GM12874 (cell line): Measurements from ENCODE around the gene PPP1R15A.

Experiments
- TF ChIP-seq, protein P1 (sequence below): IDR thresholded peaks from 2 replicates; pipeline ENCODE4 v1.5.1; 2011; ENCODE audit warnings: low read depth, mild to moderate bottlenecking, control low read depth, low read length, moderate library complexity; ENCODE audit not compliant: insufficient read depth

PPP1R15A gene

DNA sequence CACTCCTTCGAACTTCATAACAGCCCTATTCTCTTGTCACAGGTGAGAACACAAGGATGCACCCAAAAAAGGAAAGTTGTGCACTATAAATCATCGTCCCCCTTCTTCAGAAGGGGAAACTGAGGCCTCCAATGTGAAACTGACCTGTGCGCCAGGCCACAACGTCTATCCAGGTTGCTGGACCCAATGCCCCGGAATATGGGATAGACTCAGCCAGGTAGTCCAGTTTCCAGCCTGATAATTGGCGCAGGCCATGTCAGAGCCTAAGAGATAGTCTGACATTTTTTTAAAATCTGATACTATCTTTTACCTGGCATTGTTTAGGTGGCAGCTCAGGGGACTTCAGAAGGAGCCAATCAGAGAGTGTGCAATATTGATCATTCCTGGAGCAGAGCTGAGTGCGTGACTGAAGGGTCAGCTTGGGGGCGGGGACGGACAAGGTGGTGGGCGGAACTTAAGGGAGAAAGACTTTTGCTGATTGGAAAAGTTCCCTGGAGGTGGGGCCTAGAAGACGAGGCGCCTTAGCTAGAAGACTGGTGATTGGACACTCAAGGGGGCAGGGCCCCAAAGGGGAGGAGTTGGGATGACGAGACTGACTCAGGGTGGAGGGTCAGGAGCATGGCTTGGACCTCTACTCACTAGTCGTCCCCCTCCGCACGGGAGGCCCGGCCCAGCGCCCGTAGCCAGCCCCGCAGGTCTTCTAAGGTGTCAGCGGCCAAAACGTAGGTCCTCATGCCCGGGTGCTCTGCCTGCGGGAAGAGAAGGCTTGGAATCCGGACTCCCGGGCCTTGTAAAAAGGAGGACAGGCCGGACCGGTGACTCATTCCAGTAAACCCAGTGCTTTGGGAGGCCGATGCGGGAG, 12.3 kb upstream of the PPP1R15A start:
- TF ChIP-seq, protein P1, sequence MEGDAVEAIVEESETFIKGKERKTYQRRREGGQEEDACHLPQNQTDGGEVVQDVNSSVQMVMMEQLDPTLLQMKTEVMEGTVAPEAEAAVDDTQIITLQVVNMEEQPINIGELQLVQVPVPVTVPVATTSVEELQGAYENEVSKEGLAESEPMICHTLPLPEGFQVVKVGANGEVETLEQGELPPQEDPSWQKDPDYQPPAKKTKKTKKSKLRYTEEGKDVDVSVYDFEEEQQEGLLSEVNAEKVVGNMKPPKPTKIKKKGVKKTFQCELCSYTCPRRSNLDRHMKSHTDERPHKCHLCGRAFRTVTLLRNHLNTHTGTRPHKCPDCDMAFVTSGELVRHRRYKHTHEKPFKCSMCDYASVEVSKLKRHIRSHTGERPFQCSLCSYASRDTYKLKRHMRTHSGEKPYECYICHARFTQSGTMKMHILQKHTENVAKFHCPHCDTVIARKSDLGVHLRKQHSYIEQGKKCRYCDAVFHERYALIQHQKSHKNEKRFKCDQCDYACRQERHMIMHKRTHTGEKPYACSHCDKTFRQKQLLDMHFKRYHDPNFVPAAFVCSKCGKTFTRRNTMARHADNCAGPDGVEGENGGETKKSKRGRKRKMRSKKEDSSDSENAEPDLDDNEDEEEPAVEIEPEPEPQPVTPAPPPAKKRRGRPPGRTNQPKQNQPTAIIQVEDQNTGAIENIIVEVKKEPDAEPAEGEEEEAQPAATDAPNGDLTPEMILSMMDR: no peak

DNA sequence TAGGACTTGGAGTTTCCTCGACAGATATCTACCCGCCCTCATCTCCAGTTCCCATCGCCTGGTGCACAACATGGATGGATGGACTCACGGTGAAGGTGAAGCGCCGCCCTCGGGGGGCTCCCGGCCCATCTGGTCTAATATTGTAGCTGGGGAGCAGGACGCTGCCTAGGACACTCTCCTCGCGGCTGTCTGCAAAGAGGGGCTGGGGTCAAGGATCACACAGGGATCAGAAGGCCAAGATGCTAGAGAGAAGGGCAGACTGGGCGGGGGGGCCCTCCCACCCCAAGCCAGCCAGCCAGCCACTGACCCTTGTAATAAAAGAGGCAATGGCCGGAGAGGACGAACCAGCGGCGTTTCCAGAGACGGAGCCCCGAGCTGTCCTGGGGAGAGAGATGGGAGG, 10.9 kb upstream of the PPP1R15A start:
- TF ChIP-seq, protein P1: no peak

GRCh38 chr19:48862827-48863226, 9.4 kb upstream of the PPP1R15A start:
- TF ChIP-seq, protein P1: no peak

DNA sequence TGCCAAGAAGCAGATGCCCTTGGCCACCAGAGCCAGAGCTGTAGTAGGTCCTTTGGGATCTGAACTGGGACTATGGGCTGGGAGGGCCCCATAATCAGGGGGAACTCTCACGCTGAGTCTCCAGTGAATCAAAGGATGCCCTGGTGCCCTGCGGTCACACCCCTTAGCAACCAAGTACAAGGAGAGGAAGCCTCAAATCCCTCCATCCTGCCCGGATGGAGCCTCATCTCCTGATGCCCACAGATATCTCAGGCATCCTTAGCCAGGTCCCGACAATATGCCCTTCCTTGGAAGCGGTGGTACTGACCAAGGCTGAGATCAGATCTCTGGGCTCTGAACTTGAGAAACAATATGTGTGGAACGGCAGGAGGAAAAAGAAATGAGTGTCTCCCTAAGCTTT, 5.5 kb upstream of the PPP1R15A start:
- TF ChIP-seq, protein P1: no peak

DNA sequence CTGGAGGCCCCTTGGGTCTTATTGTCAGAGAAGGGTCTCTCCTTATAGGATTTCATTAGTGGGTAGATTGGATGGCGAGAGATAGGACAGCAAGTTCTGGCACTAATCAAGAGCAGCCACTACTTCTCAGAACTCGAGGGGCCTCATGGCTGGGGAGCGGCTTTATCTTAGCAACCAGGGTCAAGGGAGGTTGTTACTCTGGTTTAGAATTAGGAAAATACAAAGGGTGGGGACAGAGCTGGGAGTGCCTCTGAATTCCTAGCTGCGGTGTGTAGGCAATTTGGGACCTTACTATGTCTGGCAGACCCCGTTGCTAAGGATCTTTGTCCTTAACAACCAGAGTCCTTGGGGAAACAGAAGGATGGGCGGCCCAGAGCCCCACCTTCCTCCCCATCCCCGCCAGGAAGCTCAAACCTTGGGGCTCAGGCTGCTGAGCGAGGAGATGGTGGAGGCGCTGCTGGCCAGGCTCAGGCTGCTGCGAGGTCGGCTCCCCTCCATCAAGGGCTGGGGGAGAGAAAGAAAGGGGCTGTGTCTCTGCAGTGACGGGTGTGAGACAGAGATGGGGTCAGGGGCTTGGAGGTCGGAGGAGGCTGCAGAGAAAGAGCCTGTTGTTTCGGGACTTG, 5.0 kb upstream of the PPP1R15A start:
- TF ChIP-seq, protein P1: no peak

DNA sequence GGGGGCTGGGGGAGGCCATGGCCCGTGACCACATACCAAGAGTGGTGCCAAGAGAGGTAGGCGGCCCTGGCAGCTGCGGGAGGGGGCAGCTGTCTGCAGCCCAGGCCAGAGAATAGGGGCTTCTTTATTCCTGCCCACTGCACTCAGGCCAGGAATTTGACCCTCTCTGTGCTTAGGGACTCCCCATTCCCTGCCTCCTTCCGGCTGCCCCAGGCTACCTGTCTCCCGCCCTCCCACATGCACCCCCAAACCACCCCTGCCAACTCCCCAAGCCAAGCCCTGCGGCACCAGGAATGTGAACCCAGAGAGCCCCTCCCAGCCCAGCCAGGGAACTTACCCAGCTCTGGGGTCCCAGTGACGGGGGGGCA, 4.5 kb upstream of the PPP1R15A start:
- TF ChIP-seq, protein P1: no peak

- TF ChIP-seq, protein P1: no peak
Observed at GRCh38 chr19:48868114-48868886, 3.9 kb upstream of the PPP1R15A start, which contains the start of gene PLEKHA4. PLEKHA4 (minus strand) TSS chr19:48868617; CDS start chr19:48867620, 997 bp downstream.
